Activated CD4-positive, alpha-beta T cell treated with anti-CD3 and anti-CD28 coated beads, Interleukin-2, Interleukin-4, amounts not matched to agents 100 ng/mL and 50 ng/mL, durations not matched to agents 16 hours and 8 hours (primary cell): ENCODE results near the gene TNIP3.
"Not testable (repeated sequence)": the region's sequence is repeated elsewhere in the genome, so short reads cannot be mapped to it uniquely, and the experiment has no call there.

Source experiments
- DNase-seq: peaks from one replicate; pipeline ENCODE4 v3.0.0-alpha.2; 2020; ENCODE audit warnings: low spot score

TNIP3 gene

GRCh38 chr4:121177246-121178137 is 13.4 kb upstream of the TNIP3 start:
- no peak for DNase-seq

- DNase-seq, result no peak
Observed at GRCh38 chr4:121176082-121176934, 12.2 kb upstream of the TNIP3 start.

DNA sequence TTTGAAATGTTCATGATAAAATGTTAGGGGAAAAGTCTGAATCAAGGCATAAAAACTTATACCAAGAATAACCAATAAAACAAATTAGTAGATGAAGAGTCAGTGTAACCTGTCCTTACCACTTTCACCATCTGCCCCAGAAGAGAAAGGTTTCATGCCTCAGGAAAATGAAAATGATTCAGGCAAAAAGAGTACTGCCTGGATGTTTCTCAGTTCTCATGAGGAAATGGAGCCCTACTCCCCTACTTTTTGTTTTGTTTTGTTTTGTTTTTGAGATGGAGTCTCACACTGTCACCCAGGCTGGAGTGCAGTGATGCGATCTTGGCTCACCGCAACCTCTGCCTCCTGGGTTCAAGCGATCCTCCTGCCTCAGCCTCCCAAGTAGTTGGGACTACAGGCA is 7.4 kb upstream of the TNIP3 start:
- not testable (repeated sequence) for DNase-seq

- DNase-seq, result no peak
Observed at GRCh38 chr4:121168446-121169281, 4.5 kb upstream of the TNIP3 start.

DNA sequence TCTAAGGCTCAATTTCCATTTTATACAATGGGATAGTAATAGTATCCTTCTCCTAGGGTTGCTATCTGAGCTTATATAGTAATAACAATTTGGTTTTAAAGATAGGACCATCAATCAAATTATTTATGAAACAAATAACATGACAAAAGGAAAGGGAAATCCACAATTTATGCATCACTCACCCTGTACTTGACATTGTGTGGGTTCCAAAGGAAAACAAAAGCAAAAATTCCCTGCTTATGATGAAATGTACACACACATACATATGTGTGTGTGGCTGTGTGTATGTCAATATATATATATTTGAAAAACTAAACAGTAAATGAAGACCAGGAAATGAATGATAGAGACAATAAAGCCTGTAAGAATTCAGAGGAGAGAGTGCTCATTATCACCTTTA is 2.9 kb upstream of the TNIP3 start:
- DNase-seq, result no peak

DNA sequence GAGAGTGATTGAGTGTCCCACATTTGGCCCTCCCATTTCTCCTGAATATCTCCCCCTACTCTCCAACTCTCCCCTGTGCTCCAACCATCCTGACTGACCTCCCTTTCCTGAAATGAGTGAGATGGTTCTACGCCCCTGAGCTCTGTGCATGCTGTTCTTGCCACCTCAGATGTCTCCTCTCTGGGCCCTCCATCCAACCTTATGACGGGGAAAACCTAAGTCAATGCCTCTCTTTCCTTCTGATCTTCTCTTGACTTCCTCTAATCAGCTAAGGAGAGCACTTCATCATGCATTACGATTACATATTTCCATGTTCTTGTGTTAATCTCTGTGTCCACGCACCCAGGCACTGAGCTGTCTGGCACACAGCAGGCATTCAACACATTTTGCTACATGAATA is 1.1 kb upstream of the TNIP3 start:
- DNase-seq, result no peak

DNA sequence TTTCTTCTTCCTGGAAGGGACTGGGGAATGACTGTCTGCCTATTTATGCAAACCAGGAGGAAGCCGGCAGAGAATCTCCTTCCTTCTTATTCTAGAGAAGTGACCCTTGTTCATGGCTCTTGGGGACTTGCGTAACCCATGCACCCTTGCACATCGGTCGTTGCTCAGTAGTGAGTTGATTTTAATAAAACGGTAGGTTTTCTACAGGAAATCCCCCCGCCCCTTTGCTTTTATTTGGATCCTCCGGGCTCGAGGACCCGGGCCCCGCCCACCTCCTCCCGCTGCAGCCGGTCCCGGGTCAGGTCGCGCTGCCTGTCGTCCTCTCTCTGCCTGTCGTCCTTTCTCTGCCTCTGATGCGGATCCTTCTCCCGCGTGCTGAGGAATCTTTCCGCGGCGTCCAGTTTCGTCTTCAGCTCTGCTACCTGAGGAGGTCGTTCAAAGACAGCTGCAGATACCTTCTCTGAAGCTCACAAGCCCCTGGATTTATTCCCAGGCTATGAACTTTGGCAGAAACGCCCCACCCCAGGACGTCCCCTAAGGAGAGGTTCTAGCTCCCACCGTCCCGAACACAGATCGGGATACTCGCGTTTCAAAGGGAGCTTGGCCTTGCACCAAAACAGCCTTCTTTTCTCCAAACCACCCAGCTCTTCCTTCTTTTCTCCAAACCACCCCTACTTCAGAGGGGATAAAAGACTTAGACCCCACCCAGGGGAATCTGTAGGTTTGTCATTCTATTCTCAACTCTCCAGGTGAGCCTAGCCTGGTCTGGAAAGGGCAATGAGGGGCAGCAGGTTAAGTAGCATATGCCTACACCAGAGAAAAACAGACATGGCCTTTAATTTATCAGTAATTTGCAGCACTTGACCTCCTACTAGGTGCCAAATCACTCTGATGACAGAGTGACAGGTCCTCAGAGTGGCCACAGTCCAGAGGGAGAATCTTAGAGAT is 7.0 kb downstream of the TNIP3 start:
- DNase-seq, result peak; percentile 31

- DNase-seq, result no peak
Observed at GRCh38 chr4:121155893-121156292, 8.2 kb downstream of the TNIP3 start.

DNA sequence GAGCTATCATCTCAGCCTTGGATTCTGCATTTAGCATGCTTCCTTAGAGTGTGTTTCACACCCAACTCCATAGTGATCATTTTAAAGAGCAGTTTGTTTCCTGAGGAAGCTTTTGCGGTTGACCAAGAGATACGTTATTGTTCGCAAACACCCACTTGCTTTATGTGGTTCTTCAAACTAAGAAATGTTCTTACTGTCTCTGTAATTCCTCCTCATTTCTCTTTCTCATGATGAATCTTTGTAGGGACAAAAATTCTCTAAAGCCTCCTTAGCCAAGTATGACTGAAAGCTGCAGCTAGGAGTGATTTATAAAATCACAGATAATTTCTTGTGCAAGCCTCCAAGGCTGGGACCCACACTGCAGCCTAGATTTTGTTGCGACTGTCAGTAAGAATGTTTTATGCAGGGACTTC is 10.0 kb downstream of the TNIP3 start:
- DNase-seq, result peak; percentile 87

DNA sequence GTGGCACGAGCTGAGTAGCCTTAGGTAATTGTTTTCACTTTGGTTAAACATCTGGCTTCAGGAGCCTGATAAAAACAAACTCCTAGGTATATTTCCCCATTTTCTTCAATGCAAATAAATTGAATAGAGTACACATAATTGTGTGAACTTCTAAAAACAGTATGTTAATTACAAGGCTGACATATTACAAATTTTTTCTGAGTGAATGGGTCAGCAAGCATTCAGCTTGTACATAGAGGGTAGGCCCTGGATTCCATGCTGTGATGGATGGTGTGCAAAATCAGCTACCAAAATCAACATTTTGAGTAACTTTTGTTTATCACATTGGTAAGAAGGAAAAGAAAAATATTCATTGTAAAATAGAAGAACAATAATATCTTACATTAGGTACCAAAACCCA is 12.2 kb downstream of the TNIP3 start:
- no peak for DNase-seq

DNA sequence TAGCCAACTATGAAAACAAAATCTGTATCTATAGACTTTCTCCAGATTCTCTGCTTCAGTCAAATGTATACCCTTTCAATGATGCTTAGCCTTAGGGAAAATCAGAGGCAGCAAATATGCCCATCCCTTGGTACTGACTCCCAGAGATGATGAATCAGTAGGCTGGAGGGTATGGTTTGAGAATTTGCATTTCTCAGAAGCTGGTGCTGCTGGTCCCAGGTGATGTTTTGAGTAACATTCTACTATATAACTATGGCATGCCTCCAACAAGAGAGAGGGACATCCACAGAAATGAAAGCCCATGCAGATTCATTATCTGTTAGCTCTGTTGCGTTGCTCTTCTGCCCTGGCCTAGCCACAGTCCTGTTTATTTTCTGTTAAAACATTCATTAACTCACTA is 13.6 kb downstream of the TNIP3 start:
- DNase-seq, result peak; percentile 36

GRCh38 chr4:121150003-121150402 is 14.1 kb downstream of the TNIP3 start:
- no peak for DNase-seq

DNA sequence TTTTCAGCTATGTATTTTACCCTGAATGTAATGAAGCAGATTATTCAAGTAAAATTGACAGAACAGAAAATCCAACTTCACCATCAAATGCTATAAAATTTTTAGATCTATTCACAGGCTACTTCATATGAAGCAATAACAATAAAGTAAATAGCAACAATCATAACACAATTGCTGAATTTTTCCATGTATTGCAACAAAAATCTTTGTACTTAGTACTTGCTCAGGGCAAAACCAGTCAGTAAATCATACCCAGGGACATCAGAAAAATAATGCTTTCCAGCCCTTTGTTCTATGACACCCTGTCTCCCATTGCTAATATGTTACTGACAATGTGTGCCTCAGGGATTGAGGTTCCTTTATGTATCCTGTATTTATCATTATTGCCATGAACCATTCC is 15.5 kb downstream of the TNIP3 start:
- no peak for DNase-seq

- DNase-seq, result no peak
Observed at GRCh38 chr4:121148000-121148399, 16.1 kb downstream of the TNIP3 start.

DNA sequence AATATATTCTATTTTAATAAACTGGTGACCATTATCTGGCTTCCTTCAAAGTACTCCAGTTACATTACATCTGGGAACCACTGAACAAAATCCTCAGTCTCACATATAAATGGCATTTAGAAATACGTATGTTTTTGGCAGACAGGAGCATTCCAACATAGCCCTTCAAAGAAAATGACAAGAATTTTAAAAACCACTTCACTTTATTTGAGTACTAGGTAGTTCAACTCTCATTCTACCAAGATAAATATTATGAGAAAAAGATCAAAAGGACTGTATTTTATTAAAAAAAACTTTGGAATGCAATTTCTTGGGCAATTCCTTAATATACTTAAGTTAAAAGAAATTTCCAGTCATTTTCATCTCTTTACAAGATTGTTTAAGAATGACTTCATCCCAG is 17.6 kb downstream of the TNIP3 start:
- no peak for DNase-seq

DNA sequence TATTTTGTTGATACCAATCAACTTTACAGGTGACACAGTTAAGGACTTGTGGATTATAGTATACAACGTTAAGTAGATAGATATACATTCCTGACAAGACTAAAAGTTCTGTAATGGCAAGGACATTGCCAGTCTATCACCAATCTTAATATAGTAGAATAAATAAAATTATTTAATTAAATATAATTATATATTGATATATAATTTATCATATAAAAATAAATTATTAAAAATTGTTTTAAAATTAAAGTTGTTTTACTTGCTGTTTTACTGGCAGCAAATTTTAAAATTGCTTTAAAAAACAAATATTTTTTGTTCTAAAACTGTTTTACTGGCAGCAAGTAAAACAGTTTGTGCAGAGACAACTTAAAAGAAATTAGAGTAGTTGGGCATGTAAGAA is 18.7 kb downstream of the TNIP3 start:
- no peak for DNase-seq

- no peak for DNase-seq
Observed at GRCh38 chr4:121144021-121144420, 20.1 kb downstream of the TNIP3 start.

- DNase-seq, result no peak
Observed at GRCh38 chr4:121143131-121143530, 21.0 kb downstream of the TNIP3 start.

- DNase-seq, result no peak
Observed at GRCh38 chr4:121140716-121141460, 23.2 kb downstream of the TNIP3 start.

- DNase-seq, result no peak
Observed at GRCh38 chr4:121139533-121140222, 24.4 kb downstream of the TNIP3 start.
